CD14-positive monocyte (primary cell): ENCODE measurements around the gene GMDS. TPM values are rescaled to one million over a fixed set of nuclear protein-coding genes. Genes with fewer than 3 reads are reported as not detected.

Experiments
- DNase-seq, 3 donors: peaks; one replicate each; pipeline ENCODE4 v3.0.0-alpha.2; 2011 to 2022
- H2AFZ ChIP-seq: 2 replicates; pipeline ENCODE4 v1.6.0; 2012; ENCODE audit warnings: mild to moderate bottlenecking, low read depth, low read length, inconsistent platforms; ENCODE audit not compliant: insufficient read depth, poor library complexity, severe bottlenecking
- H3K27ac ChIP-seq, 2 donors: 1 replicate in 1 of 2; 2 replicates in 1 of 2; pipeline ENCODE4 v1.5.1; 2012 to 2013; ENCODE audit warnings: low read length in 2 of 2, control low read depth in 1 of 2, inconsistent platforms in 1 of 2, low read depth in 1 of 2, mild to moderate bottlenecking in 1 of 2
- H3K27me3 ChIP-seq, 2 donors: one replicate each; pipeline versions ENCODE4 v1.6.0 to v1.6.1; 2011 to 2013; ENCODE audit warnings: low read length in 2 of 2; ENCODE audit not compliant: control insufficient read depth in 2 of 2, insufficient read depth in 2 of 2
- H3K36me3 ChIP-seq, 2 donors: replicated peaks in 1 of 2; 1 replicate in 1 of 2; 2 replicates in 1 of 2; pipeline versions ENCODE4 v1.5.1 to v1.6.1; 2012 to 2013; ENCODE audit warnings: low read length in 2 of 2, control low read depth in 1 of 2, inconsistent platforms in 1 of 2, mild to moderate bottlenecking in 1 of 2; ENCODE audit not compliant: insufficient read depth in 2 of 2, control insufficient read depth in 1 of 2
- H3K4me1 ChIP-seq, 2 donors: 1 replicate in 1 of 2; 2 replicates in 1 of 2; pipeline versions ENCODE4 v1.5.1 to v1.6.1; 2012 to 2013; ENCODE audit warnings: low read length in 2 of 2, control low read depth in 1 of 2, inconsistent platforms in 1 of 2, mild to moderate bottlenecking in 1 of 2, moderate library complexity in 1 of 2; ENCODE audit not compliant: insufficient read depth in 2 of 2, control insufficient read depth in 1 of 2
- H3K4me2 ChIP-seq: replicated peaks from 2 replicates; pipeline ENCODE3; 2012; ENCODE audit warnings: low read length, moderate library complexity, mild to moderate bottlenecking; ENCODE audit not compliant: poor library complexity, severe bottlenecking; ENCODE audit errors: extremely low read depth
- H3K4me3 ChIP-seq, 3 experiments: fragments of 200-600 bp in 1 of 3; sonication (generic) in 1 of 3; replicated peaks in 1 of 3; 1 replicate in 2 of 3; 2 replicates in 1 of 3; pipeline ENCODE4 v1.5.1; 2011 to 2013; ENCODE audit warnings: low read length in 3 of 3, mild to moderate bottlenecking in 3 of 3, control low read depth in 2 of 3, low read depth in 2 of 3, inconsistent platforms in 1 of 3, moderate library complexity in 1 of 3
- H3K79me2 ChIP-seq: 2 replicates; pipeline ENCODE4 v1.6.0; 2012; ENCODE audit warnings: mild to moderate bottlenecking, control low read depth, inconsistent platforms, low read length, moderate library complexity; ENCODE audit not compliant: insufficient read depth
- H3K9ac ChIP-seq: 2 replicates; pipeline ENCODE4 v1.6.0; 2017; ENCODE audit warnings: low read length, mild to moderate bottlenecking; ENCODE audit not compliant: insufficient read depth, poor library complexity, severe bottlenecking
- H3K9me3 ChIP-seq, 2 donors: replicated peaks in 1 of 2; 1 replicate in 1 of 2; 2 replicates in 1 of 2; pipeline versions ENCODE4 v1.5.1 to v1.6.1; 2012 to 2013; ENCODE audit warnings: low read length in 2 of 2, control low read depth in 1 of 2; ENCODE audit not compliant: control insufficient read depth in 1 of 2, insufficient read depth in 1 of 2
- H4K20me1 ChIP-seq: 2 replicates; pipeline ENCODE4 v1.6.0; 2012; ENCODE audit warnings: mild to moderate bottlenecking, low read length, control low read depth, moderate library complexity; ENCODE audit not compliant: insufficient read depth
- H3K27ac Mint-ChIP-seq, 7 donors: one replicate each; pipeline ENCODE4 v1.8.0; 2020; ENCODE audit warnings: mild to moderate bottlenecking in 7 of 7, mixed read lengths in 7 of 7, moderate library complexity in 6 of 7, inconsistent platforms in 2 of 7
- H3K27me3 Mint-ChIP-seq, 3 donors: one replicate each; pipeline ENCODE4 v1.8.0; 2021 to 2022; ENCODE audit warnings: low read depth in 3 of 3, mild to moderate bottlenecking in 3 of 3, mixed read lengths in 3 of 3, moderate library complexity in 3 of 3, inconsistent platforms in 1 of 3
- H3K36me3 Mint-ChIP-seq, 2 donors: one replicate each; pipeline ENCODE4 v1.8.0; 2020; ENCODE audit warnings: mixed read lengths in 2 of 2, inconsistent platforms in 1 of 2, mild to moderate bottlenecking in 1 of 2
- H3K4me1 Mint-ChIP-seq: one replicate; pipeline ENCODE4 v1.8.0; 2020; ENCODE audit warnings: mild to moderate bottlenecking, mixed read lengths
- H3K4me3 Mint-ChIP-seq, 2 donors: one replicate each; pipeline ENCODE4 v1.8.0; 2020; ENCODE audit warnings: mild to moderate bottlenecking in 2 of 2, mixed read lengths in 2 of 2, moderate library complexity in 1 of 2
- H3K9me3 Mint-ChIP-seq, 7 donors: one replicate each; pipeline ENCODE4 v1.8.0; 2020 to 2022; ENCODE audit warnings: mixed read lengths in 7 of 7, mild to moderate bottlenecking in 6 of 7, moderate library complexity in 6 of 7, inconsistent platforms in 2 of 7
- CTCF ChIP-seq: fragments of 200-600 bp; IDR thresholded peaks from one replicate; pipeline ENCODE4 v1.8.0; 2022; ENCODE audit warnings: antibody characterized with exemption, mild to moderate bottlenecking
- WGBS: methylation state at CpG from one replicate; pipeline ENCODE4 v1.1.5; 2013; ENCODE audit warnings: missing lambda C conversion rate; ENCODE audit not compliant: insufficient coverage; 5-methylcytosine and 5-hydroxymethylcytosine counted together
- intact Hi-C, 2 donors: fragments of 100-400 bp; cut with micrococcal nuclease; formaldehyde crosslinking; loops; one replicate each; pipeline versions ENCODE4 v1.15.0 to v1.15.1; 2023
- polyA plus RNA-seq, 3 donors: library from polyadenylated mRNA; depleted of rRNA in 1 of 3; unstranded in 2 of 3; stranded (reverse) in 1 of 3; fragments of 300-500 nt in 2 of 3; fragments of >200 nt in 1 of 3; fragmentation: Illumina TruSeq in 2 of 3; gene quantifications; 1 replicate in 2 of 3; 2 replicates in 1 of 3; pipeline ENCODE4 v1.2.3, GENCODE V29; 2012 to 2021

The GMDS gene
- polyA plus RNA-seq, 3 donors = 10.5 to 19.9 (median 17.6) TPM

- H3K36me3 Mint-ChIP-seq = peaks cover 3 to 20% of the 10 kb centered on the region in 2 donors
- no peaks in the 10 kb centered on the region for H4K20me1 ChIP-seq
- no peak for TF ChIP-seq CTCF
- H3K36me3 ChIP-seq = no peaks in the 10 kb centered on the region
- H3K9me3 Mint-ChIP-seq = no peaks in the 10 kb centered on the region
- H3K4me3 ChIP-seq = no peak overlapping the region
- no peak overlapping the region for H3K27ac ChIP-seq
- intact Hi-C loops = no loop called here
- peaks cover 8% of the 10 kb centered on the region for H3K4me1 Mint-ChIP-seq
- H3K27ac Mint-ChIP-seq = no peak overlapping the region
- WGBS = no CpG with 5 or more reads among the region's 1 CpG
- H3K27me3 ChIP-seq = no peaks in the 10 kb centered on the region
- H3K9ac ChIP-seq = no peak overlapping the region
- no peak overlapping the region for H3K4me2 ChIP-seq
- no peak overlapping the region for H3K4me3 Mint-ChIP-seq
- H3K27me3 Mint-ChIP-seq = peaks cover 0 to 2% (median 0%) of the 10 kb centered on the region in 3 donors
- H3K4me1 ChIP-seq = no peaks in the 10 kb centered on the region
- DNase-seq = no peak
- H2AFZ ChIP-seq = no peak overlapping the region
- no peaks in the 10 kb centered on the region for H3K79me2 ChIP-seq
- H3K9me3 ChIP-seq = no peaks in the 10 kb centered on the region
Measured at GRCh38 chr6:2114100-2114499, 131.3 kb downstream of the GMDS start.

- H3K79me2 ChIP-seq = no peaks in the 10 kb centered on the region
- no peaks in the 10 kb centered on the region for H4K20me1 ChIP-seq
- no peak overlapping the region for H3K27ac Mint-ChIP-seq
- TF ChIP-seq CTCF = no peak
- no peaks in the 10 kb centered on the region for H3K9me3 ChIP-seq
- H3K9me3 Mint-ChIP-seq = no peaks in the 10 kb centered on the region
- H3K9ac ChIP-seq = no peak overlapping the region
- H3K4me1 Mint-ChIP-seq = peaks cover 8% of the 10 kb centered on the region
- no peak overlapping the region for H3K27ac ChIP-seq
- no peak overlapping the region for H3K4me3 ChIP-seq
- 100% methylated on average over 2 of the region's 5 CpGs for WGBS
- no peaks in the 10 kb centered on the region for H3K4me1 ChIP-seq
- no peak overlapping the region for H3K4me3 Mint-ChIP-seq
- peaks cover 3 to 21% of the 10 kb centered on the region in 2 donors for H3K36me3 Mint-ChIP-seq
- H3K36me3 ChIP-seq = no peaks in the 10 kb centered on the region
- H3K27me3 ChIP-seq = no peaks in the 10 kb centered on the region
- H2AFZ ChIP-seq = no peak overlapping the region
- H3K4me2 ChIP-seq = no peak overlapping the region
- peaks cover 0 to 2% (median 0%) of the 10 kb centered on the region in 3 donors for H3K27me3 Mint-ChIP-seq
- peak in 1 of 3 donors; percentile 9 for DNase-seq
- intact Hi-C loops = no loop called here
Measured at GRCh38 chr6:2111162-2111677, 134.2 kb downstream of the GMDS start.
